Brain microvascular endothelial cell (primary cell): ENCODE data around the gene PLEKHA4.
A peak's percentile ranks its signal among the peaks of the same experiment; 100 is the strongest.
"Not testable (repeated sequence)": the region's sequence is repeated elsewhere in the genome, so short reads cannot be mapped to it uniquely, and the experiment has no call there.

Experiments
- DNase-seq: peaks from one replicate; pipeline ENCODE4 v3.0.0-alpha.2; 2020
- H3K27ac ChIP-seq: fragments of 250-450 bp; sonication (Bioruptor Pico); 2 replicates; pipeline ENCODE4 v1.5.1; 2020; ENCODE audit warnings: mild to moderate bottlenecking, moderate library complexity
- H3K27me3 ChIP-seq: fragments of 250-450 bp; sonication (Bioruptor Pico); replicated peaks from 2 replicates; pipeline ENCODE4 v1.5.1; 2020; ENCODE audit warnings: mild to moderate bottlenecking
- H3K36me3 ChIP-seq: fragments of 250-450 bp; sonication (Bioruptor Pico); replicated peaks from 2 replicates; pipeline ENCODE4 v1.5.1; 2020; ENCODE audit warnings: mild to moderate bottlenecking
- H3K4me3 ChIP-seq: 2 replicates; pipeline ENCODE4 v1.5.1; 2011; ENCODE audit warnings: low read depth, mild to moderate bottlenecking, control low read depth, low read length, moderate library complexity
- CTCF ChIP-seq: IDR thresholded peaks from 2 replicates; pipeline ENCODE4 v1.5.1; 2011; ENCODE audit warnings: low read depth, mild to moderate bottlenecking, moderate library complexity, low read length, control low read depth, inconsistent platforms; ENCODE audit errors: missing control alignments
- in situ Hi-C: cut with HindIII; loops from 2 replicates; pipeline ENCODE4 v1.10.0; 2017; ENCODE audit warnings: low sequenced_read_pairs, low pct_ligation_motif_present

PLEKHA4 gene

GRCh38 chr19:48796298-48797083 lies 71.9 kb downstream of the PLEKHA4 start:
- no peak for DNase-seq
- H3K4me3 ChIP-seq: no peak overlapping the region
- H3K27ac ChIP-seq: no peak overlapping the region
- no peaks in the 10 kb centered on the region for H3K36me3 ChIP-seq
- no peak for TF ChIP-seq CTCF
- no peaks in the 10 kb centered on the region for H3K27me3 ChIP-seq
- in situ Hi-C loops: loop anchor here (10.0 kb wide), 1 partner anchor 48 kb away; no protein-coding TSS in a partner anchor

GRCh38 chr19:48795685-48796070 lies 72.7 kb downstream of the PLEKHA4 start:
- in situ Hi-C loops: loop anchor here (10.0 kb wide), 1 partner anchor 49 kb away; no protein-coding TSS in a partner anchor
- H3K27ac ChIP-seq: no peak overlapping the region
- H3K27me3 ChIP-seq: no peaks in the 10 kb centered on the region
- no peak for DNase-seq
- no peak for TF ChIP-seq CTCF
- no peaks in the 10 kb centered on the region for H3K36me3 ChIP-seq
- H3K4me3 ChIP-seq: no peak overlapping the region

- in situ Hi-C loops: loop anchor here (10.0 kb wide), 1 partner anchor 50 kb away; no protein-coding TSS in a partner anchor
- Histone ChIP-seq H3K27ac (peak overlapping the region; percentile 36), H3K27me3 (no peaks in the 10 kb centered on the region), H3K4me3 (peak overlapping the region; percentile 67), H3K36me3 (no peaks in the 10 kb centered on the region)
- TF ChIP-seq CTCF: peak; percentile 95
- DNase-seq: peak; percentile 93
Measured at GRCh38 chr19:48795055-48795684, 73.2 kb downstream of the PLEKHA4 start.

GRCh38 chr19:48794291-48794690 lies 74.1 kb downstream of the PLEKHA4 start:
- no peak for DNase-seq
- no peaks in the 10 kb centered on the region for H3K36me3 ChIP-seq
- no peak overlapping the region for H3K4me3 ChIP-seq
- no peaks in the 10 kb centered on the region for H3K27me3 ChIP-seq
- no peak for TF ChIP-seq CTCF
- in situ Hi-C loops: loop anchor here (10.0 kb wide), 1 partner anchor 51 kb away; no protein-coding TSS in a partner anchor
- H3K27ac ChIP-seq: no peak overlapping the region

GRCh38 chr19:48793271-48793670 lies 75.1 kb downstream of the PLEKHA4 start:
- H3K36me3 ChIP-seq: no peaks in the 10 kb centered on the region
- no peaks in the 10 kb centered on the region for H3K27me3 ChIP-seq
- no peak overlapping the region for H3K4me3 ChIP-seq
- no peak for TF ChIP-seq CTCF
- no peak overlapping the region for H3K27ac ChIP-seq
- no peak for DNase-seq
- in situ Hi-C loops: loop anchor here (10.0 kb wide), 1 partner anchor 52 kb away; no protein-coding TSS in a partner anchor

- H3K27me3 ChIP-seq, H3K36me3 ChIP-seq, in situ Hi-C loops, H3K4me3 ChIP-seq, H3K27ac ChIP-seq, DNase-seq: not testable (repeated sequence)
Measured at GRCh38 chr19:48787331-48787730, 81.1 kb downstream of the PLEKHA4 start.
